H7 (cell line): ENCODE measurements around the gene OR4D5. TPM values are rescaled to one million over a fixed set of nuclear protein-coding genes. Genes with fewer than 3 reads are reported as not detected.

ENCODE experiments used
- DNase-seq: peaks from one replicate; pipeline ENCODE4 v3.0.0; 2012
- H3K27me3 ChIP-seq: 2 replicates; pipeline ENCODE4 v1.6.0; 2011; ENCODE audit warnings: mild to moderate bottlenecking, low read length; ENCODE audit not compliant: control insufficient read depth, insufficient read depth
- H3K36me3 ChIP-seq: replicated peaks from 2 replicates; pipeline ENCODE4 v1.5.1; 2011; ENCODE audit warnings: low read length; ENCODE audit not compliant: control insufficient read depth, insufficient read depth
- H3K4me3 ChIP-seq: 2 replicates; pipeline ENCODE4 v1.5.1; 2011; ENCODE audit warnings: low read depth, mild to moderate bottlenecking, control low read depth, low read length, moderate library complexity; ENCODE audit not compliant: insufficient read depth
- total RNA-seq: library from RNA; depleted of rRNA; stranded (reverse); fragments of >200 nt; shearing (Covaris generic); gene quantifications from 2 replicates; pipeline ENCODE4 v1.2.3, GENCODE V29; 2014; rRNA removed

OR4D5 gene
- total RNA-seq = not detected in 2 replicates

DNA sequence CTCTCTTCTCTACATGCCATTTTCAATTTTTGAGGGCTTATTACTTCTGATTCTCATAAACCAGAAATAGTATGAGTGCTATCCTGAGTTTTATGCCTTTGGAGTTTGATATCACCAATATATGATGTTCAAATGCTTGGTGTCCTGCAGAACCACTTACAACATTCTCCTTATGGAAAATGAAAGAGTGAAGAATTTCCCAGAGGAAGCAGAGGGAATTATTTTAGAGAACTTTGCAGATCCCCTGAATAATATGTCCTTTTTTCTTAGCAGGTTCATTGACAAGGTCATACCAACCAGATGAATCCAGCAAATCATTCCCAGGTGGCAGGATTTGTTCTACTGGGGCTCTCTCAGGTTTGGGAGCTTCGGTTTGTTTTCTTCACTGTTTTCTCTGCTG lies at the start of gene OR4D5:
TSS of gene OR4D5 (plus strand) at position 301 of the 400 bp plus-strand sequence. CDS start at position 301, 0 bp downstream.
- no peak for DNase-seq
- Histone ChIP-seq H3K4me3 (no peak within 1 kb of the TSS), H3K27me3 (no peaks in the 10 kb centered on the region), H3K36me3 (no peaks in the 10 kb centered on the region)

DNA sequence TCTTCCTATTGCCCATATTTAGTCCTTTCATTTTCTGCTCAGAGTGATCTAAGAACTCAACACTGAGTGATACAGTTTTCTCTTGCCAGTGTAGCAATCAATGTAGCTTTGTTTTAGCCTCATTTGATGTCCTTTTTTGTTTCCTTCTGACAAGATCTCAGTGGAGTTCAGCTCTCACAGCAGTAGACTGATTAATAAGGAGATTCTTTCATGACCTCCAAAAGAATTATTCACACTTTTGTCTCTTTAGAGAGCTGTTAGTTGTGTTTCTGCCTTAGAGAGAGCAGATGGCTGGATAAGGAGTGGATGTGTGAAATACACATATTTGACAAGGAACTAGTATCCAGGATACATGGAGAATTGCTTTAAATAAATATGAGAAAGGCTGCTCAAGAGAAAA lies 47.4 kb upstream of the OR4D5 start:
- H3K27me3 ChIP-seq = no peaks in the 10 kb centered on the region
- no peaks in the 10 kb centered on the region for H3K36me3 ChIP-seq
- DNase-seq = no peak
- no peak overlapping the region for H3K4me3 ChIP-seq

DNA sequence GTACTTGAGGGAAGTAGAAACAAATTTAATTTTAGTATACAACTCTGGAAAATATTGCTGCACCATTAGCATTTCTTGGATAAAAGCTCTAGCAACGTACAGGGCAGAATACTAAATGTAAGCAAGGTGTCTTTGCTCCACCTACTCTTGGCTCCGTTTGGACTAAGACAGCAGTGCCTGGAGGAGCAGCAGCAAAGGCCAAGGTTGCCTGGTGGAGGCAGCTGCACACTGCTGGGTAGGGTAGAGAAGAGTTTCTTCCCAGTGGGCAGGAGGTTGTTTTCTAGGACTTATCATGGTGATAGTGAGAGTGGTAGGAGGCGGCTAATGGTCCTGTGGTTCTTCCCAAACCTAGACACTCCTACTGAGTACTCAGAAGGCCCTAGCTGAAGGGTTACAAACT lies 39.6 kb upstream of the OR4D5 start:
- DNase-seq = no peak
- Histone ChIP-seq H3K4me3 (no peak overlapping the region), H3K36me3 (no peaks in the 10 kb centered on the region), H3K27me3 (no peaks in the 10 kb centered on the region)

DNA sequence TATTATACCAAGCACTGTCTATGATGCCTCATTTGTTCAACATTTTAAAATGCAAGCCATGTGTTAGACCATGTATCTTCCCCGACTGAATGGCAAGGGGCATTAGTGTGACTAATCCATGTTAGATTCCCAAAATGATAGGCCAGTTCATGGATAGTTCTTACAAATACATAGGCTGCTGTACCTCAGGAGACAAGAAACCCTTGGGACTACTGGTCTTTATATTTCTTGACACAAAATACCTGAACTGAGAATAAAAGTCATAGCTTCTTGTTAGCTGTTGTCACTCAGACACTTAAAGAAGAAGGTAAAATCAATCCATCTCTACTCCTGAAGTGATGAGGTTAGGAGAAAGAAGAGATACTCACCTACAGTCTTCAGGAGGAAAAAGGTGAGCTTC lies 37.5 kb upstream of the OR4D5 start, which contains the start of gene OR8D4:
TSS of gene OR8D4 (plus strand) at position 301 of the 400 bp plus-strand sequence. CDS start 4,265 bp downstream, outside the sequence.
- no peaks in the 10 kb centered on the region for H3K36me3 ChIP-seq
- no peak within 1 kb of the TSS for H3K4me3 ChIP-seq
- no peak for DNase-seq
- no peaks in the 10 kb centered on the region for H3K27me3 ChIP-seq

DNA sequence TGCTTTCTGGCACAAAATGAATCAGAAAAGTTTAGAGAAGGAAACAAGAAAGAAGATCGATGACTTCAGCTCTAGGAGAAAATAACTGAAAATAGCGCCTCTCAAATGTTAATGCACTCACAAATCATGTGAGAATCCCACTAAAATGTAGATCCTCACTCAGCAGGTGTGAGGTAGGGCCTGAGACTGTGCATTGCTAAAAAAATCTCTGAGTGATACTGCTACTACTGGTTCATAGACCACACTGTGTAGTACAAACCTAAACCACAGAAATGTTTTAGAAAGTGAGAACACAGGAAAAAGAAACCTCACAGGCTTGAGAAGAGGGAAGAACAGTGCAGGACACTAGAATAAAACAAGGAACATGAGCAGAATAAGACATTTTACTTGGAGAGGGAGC lies 35.5 kb upstream of the OR4D5 start:
- no peak for DNase-seq
- Histone ChIP-seq H3K27me3 (no peaks in the 10 kb centered on the region), H3K36me3 (no peaks in the 10 kb centered on the region), H3K4me3 (no peak overlapping the region)

DNA sequence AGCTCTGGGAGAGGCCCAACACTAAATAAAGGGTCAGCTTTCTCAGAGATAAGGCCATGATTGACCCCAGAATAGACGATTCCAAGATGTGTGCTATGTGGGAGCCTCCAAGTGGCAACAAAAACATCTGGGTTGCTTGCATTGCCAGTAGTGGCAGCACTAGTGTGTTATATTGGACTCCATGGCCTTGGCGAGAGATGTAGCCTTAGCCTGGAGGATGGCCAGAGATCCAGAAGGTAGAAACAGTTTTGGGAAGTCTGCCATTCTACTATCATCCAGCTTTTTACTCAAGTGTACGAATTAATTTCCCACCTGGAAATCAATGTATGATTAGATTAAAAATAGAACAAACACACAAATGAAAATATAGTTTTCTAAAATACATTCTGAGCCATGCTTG lies 34.5 kb upstream of the OR4D5 start:
- Histone ChIP-seq H3K4me3 (no peak overlapping the region), H3K27me3 (no peaks in the 10 kb centered on the region), H3K36me3 (no peaks in the 10 kb centered on the region)
- no peak for DNase-seq

DNA sequence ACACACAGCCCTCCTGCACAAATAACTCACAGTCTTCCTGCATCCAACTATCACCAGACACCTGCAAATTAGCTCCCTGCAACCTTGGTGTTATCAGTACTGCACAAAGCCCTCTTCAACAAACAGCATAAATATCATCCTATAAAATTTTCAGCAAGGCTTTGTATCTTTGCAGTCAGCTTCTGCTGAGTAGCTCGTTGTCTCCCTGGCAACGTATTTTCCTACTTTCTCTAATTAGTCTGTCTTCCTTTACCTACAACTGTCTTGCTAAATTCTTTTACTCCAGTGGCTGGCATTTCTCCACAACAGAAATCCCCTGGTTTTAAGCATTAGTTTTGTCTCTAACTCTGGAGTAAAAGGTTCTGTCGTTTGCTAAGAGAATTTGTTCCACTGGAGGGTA lies 33.6 kb upstream of the OR4D5 start:
- no peaks in the 10 kb centered on the region for H3K36me3 ChIP-seq

DNA sequence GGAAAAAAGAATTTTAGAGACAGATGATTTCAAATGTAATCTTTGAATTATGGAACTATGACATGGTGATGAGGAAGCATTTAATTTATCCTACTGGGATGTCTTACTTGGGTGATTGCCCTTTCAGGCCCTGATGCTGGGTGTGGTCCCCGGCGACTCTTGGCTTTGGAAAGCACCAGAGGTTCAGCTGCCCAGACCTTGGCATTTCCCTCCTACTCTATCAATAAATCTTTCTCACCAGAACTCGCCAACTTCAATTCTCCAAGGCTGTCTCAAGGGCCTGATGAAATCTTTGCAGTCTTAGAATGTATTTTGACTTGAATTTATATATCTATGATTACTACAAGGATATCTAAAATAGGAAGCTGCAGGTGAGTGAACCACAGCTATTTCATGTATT lies 18.5 kb upstream of the OR4D5 start:
- Histone ChIP-seq H3K4me3 (no peak overlapping the region), H3K36me3 (no peaks in the 10 kb centered on the region)
- no peak for DNase-seq

More for the DNA sequence above, 33.6 kb upstream of the OR4D5 start:
- Histone ChIP-seq H3K4me3 (no peak overlapping the region), H3K27me3 (no peaks in the 10 kb centered on the region)
- DNase-seq = no peak

DNA sequence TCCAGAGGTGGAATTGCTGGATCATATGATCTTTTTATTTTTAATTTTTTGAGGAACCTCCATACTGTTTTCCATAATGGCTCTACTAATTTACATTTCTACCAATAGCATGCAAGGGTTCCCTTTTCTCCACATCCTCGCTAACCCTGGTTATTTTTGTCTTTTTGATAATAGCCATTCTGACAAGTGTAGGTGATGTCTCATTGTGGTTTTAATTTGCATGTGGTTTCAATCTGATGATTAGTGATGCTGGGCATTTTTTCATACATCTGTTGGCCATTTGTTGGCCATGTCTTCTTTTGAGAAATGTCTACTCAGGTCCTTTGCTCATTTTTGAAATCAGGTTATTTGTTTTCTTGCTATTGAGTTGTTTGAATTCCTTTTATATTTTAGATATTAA lies 15.4 kb upstream of the OR4D5 start:
- Histone ChIP-seq H3K36me3 (no peaks in the 10 kb centered on the region), H3K27me3 (no peaks in the 10 kb centered on the region), H3K4me3 (no peak overlapping the region)
- DNase-seq = no peak

More for the DNA sequence above, 18.5 kb upstream of the OR4D5 start:
- no peaks in the 10 kb centered on the region for H3K27me3 ChIP-seq

DNA sequence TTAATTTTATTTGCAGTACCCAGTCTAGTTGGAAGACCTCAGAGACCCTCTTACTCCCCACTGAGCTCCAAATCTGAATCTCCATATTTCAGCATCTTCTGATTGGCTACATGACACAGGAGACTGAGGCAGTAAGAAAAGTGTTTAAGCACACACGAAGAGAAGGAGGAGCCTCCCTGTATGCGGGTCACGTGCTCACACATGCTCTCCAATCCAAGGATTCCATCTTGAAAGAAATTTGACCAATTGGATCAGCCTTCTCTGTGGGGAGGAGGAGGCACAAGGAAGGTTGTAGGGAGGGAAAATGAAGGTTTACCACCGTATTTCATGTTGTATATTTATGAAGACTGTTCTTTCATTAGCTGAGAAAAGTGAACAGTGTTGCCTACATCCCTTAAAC lies 3.0 kb downstream of the OR4D5 start:
- no peaks in the 10 kb centered on the region for H3K27me3 ChIP-seq
- H3K36me3 ChIP-seq = no peaks in the 10 kb centered on the region
- no peak for DNase-seq
- no peak overlapping the region for H3K4me3 ChIP-seq

DNA sequence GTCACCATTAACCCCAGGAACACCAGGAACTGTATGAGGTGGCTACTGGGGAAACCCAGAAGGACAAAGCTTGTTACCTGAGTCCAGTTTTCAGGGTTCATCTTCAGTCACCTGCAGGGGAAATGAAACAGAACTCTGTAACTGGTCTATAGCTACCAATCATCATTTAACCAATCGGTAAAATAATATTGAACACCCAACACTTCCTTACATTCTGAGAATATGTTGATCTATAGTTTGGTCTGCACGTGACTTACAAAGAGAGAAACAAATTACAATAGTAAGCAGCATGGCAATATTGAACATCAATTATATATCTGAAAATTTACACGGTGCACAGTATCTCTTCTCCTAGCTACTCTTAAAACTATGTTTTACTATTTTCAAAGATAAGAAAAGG lies 4.3 kb downstream of the OR4D5 start, which contains the start of gene OR6T1:
TSS of gene OR6T1 (minus strand) at position 101 of the 400 bp plus-strand sequence. CDS start at position 101, 0 bp downstream.
- no peak within 1 kb of the TSS for H3K4me3 ChIP-seq
- no peaks in the 10 kb centered on the region for H3K36me3 ChIP-seq
- DNase-seq = no peak
- H3K27me3 ChIP-seq = no peaks in the 10 kb centered on the region

DNA sequence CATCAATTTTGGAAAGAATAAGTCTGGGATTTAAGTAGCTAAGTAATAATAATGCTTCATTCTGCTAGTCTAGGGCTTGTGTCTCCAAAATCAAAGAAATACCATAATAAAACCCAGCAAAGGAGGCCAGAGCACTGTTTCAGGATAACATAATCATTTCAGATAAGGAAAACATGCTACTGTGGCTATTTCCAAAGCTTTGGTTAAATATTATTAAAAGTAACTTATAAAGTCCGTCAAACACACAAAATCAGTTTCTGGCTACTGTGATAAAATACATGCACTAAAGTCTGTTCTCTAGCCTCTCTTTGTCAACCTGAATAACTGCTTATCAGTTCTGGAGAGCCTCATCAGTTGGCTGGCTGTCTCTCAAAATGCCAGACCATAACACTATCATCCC lies 5.7 kb downstream of the OR4D5 start:
- H3K27me3 ChIP-seq = no peaks in the 10 kb centered on the region
- no peaks in the 10 kb centered on the region for H3K36me3 ChIP-seq
- H3K4me3 ChIP-seq = no peak overlapping the region
- DNase-seq = no peak

DNA sequence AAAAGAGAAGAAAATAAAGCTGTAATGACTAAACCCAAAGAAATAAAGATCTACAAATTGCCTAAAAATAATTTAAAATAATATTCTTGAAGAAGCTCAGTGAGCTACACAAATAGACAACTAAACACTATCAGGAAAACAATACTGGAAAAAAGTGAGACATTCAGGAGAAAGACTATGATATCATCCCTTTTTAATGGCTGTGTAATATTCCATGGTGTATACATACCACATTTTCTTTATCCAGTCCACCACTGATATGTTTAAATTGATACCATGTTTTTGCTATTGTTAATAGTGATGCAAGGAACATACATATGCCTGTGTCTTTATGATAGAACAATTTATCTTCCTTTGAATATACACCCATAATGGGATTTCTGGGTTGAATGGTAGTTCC lies 17.3 kb downstream of the OR4D5 start:
- Histone ChIP-seq H3K36me3 (no peaks in the 10 kb centered on the region), H3K27me3 (no peaks in the 10 kb centered on the region), H3K4me3 (no peak overlapping the region)
- DNase-seq = no peak

DNA sequence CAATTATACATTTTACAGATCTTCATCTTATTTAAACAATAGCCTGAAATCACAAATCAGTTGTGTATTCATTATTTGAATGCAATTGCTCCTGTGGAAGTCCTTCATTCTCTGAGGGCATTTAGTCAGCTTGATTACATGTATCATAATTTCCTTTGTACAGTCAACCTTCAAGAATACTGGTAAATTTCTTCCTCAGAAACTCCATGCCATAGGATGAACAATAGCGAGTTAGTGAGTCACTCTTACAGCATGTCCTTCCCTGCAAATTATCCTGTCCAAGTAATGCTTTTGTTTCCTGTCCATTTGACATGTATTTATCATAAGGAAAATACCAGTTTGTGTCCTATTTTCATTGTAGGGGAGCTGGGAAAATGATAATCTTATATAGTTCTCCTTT lies 34.4 kb downstream of the OR4D5 start:
- Histone ChIP-seq H3K27me3 (no peaks in the 10 kb centered on the region), H3K4me3 (no peak overlapping the region), H3K36me3 (no peaks in the 10 kb centered on the region)
- no peak for DNase-seq

DNA sequence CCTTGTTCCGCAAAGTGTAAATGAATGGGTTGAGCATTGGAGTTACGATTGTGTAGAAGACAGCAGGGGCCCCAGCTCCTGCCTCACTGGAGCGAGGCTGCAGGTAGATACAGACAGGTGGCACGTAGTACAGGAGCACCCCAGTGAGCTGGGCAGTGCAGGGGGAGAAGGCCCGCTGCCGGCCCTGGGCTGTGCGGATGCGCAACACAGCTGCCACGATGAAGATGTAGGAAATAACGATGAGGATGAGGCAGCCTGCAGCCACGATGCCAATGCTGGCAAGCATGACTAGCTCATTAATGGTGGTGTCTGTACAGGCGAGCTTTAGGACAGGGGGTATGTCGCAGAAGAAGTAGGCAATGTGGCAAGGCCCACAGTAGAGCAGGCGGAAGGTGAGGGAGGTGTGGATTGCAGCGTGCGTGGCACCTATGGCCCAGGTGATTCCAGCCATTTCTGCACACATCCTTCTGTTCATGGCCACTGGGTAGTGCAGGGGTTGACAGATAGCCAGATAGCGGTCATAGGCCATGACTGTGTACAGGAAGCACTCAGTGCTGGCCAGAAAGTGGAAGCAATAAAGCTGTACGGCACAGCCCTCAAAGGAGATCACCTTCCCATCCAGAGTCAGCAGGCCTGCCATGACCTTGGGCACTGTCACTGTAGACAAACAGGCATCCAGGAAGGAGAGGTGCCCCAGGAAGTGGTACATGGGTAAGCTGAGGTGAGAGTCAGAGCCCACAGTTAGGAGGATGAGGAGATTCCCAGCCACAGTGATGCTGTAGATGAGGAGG lies 37.5 kb downstream of the OR4D5 start:
- DNase-seq = no peak
- H3K36me3 ChIP-seq = no peaks in the 10 kb centered on the region
- no peak overlapping the region for H3K4me3 ChIP-seq
- H3K27me3 ChIP-seq = no peaks in the 10 kb centered on the region
